Neural cell (in vitro differentiated cells): ENCODE data around the gene FXYD6. TPM values are rescaled to one million over a fixed set of nuclear protein-coding genes. Genes with fewer than 3 reads are reported as not detected.

ENCODE experiments used
- H2AFZ ChIP-seq: fragments of 200-600, 300-800 bp; sonication (generic), shearing (Covaris generic); 2 replicates; pipeline ENCODE4 v1.6.0; 2014; ENCODE audit warnings: low read depth, mild to moderate bottlenecking, antibody characterized with exemption, low read length, moderate library complexity
- H3F3A ChIP-seq: fragments of 200-600 bp; shearing (Covaris generic); 2 replicates; pipeline ENCODE4 v1.6.1; 2016; ENCODE audit warnings: mild to moderate bottlenecking, moderate library complexity, mixed read lengths, antibody characterized with exemption, low read length; ENCODE audit not compliant: insufficient read depth, poor library complexity, severe bottlenecking
- H3K27ac ChIP-seq: fragments of 200-600, 300-800 bp; sonication (generic), shearing (Covaris generic); 2 replicates; pipeline ENCODE4 v1.5.1; 2014; ENCODE audit warnings: mild to moderate bottlenecking, low read length, moderate library complexity
- H3K27me3 ChIP-seq: fragments of 300-800, 200-600 bp; sonication (generic), shearing (Covaris generic); 2 replicates; pipeline ENCODE4 v1.6.0; 2014; ENCODE audit warnings: mild to moderate bottlenecking, low read depth, low read length, moderate library complexity; ENCODE audit not compliant: insufficient read depth
- H3K36me3 ChIP-seq: fragments of 300-800, 200-600 bp; sonication (generic), shearing (Covaris generic); 2 replicates; pipeline ENCODE4 v1.5.1; 2014; ENCODE audit warnings: mild to moderate bottlenecking, antibody characterized with exemption, low read length, moderate library complexity; ENCODE audit not compliant: insufficient read depth
- H3K4me2 ChIP-seq: fragments of 300-800, 200-600 bp; sonication (generic), shearing (Covaris generic); 2 replicates; pipeline ENCODE4 v1.6.0; 2014; ENCODE audit warnings: mild to moderate bottlenecking, low read length
- H3K4me3 ChIP-seq: fragments of 300-800, 200-600 bp; sonication (generic), shearing (Covaris generic); 2 replicates; pipeline ENCODE4 v1.5.1; 2014; ENCODE audit warnings: mild to moderate bottlenecking, low read length, moderate library complexity
- H3K79me2 ChIP-seq: fragments of 200-600 bp; shearing (Covaris generic); replicated peaks from 2 replicates; pipeline ENCODE4 v1.6.0; 2014; ENCODE audit warnings: mild to moderate bottlenecking, low read length, moderate library complexity; ENCODE audit not compliant: insufficient read depth
- H3K9ac ChIP-seq: fragments of 300-800, 200-600 bp; sonication (generic), shearing (Covaris generic); 2 replicates; pipeline ENCODE4 v1.6.1; 2016; ENCODE audit warnings: mild to moderate bottlenecking, low read length, mixed read lengths
- H3K9me2 ChIP-seq: fragments of 200-600 bp; shearing (Covaris generic); 2 replicates; pipeline ENCODE4 v1.6.1; 2016; ENCODE audit warnings: mild to moderate bottlenecking, low read length, mixed read lengths; ENCODE audit not compliant: insufficient read depth
- H3K9me3 ChIP-seq: fragments of 200-600, 300-800 bp; sonication (generic), shearing (Covaris generic); 2 replicates; pipeline ENCODE4 v1.6.1; 2016; ENCODE audit warnings: mild to moderate bottlenecking, mixed run types, low read length, moderate library complexity, mixed read lengths
- H4K20me1 ChIP-seq: fragments of 200-600 bp; shearing (Covaris generic); 2 replicates; pipeline ENCODE4 v1.6.1; 2016; ENCODE audit warnings: mild to moderate bottlenecking, mixed run types; ENCODE audit not compliant: insufficient read depth
- CTCF ChIP-seq: fragments of 450-650 bp; IDR thresholded peaks from 2 replicates; pipeline ENCODE4 v1.5.1; 2014; ENCODE audit warnings: antibody characterized with exemption, mild to moderate bottlenecking, moderate library complexity; ENCODE audit not compliant: poor library complexity, severe bottlenecking
- EP300 ChIP-seq: fragments of 450-650 bp; conservative IDR thresholded peaks from 2 replicates; pipeline ENCODE4 v1.6.1; 2014; ENCODE audit warnings: antibody characterized with exemption, mild to moderate bottlenecking, moderate library complexity; ENCODE audit not compliant: poor library complexity, severe bottlenecking
- EZH2 ChIP-seq: fragments of 200-600, 300-800 bp; shearing (Covaris generic), sonication (generic); IDR thresholded peaks from 2 replicates; pipeline ENCODE4 v1.6.1; 2014; ENCODE audit warnings: antibody characterized with exemption, low read length, borderline replicate concordance, mild to moderate bottlenecking; ENCODE audit not compliant: insufficient read depth, poor library complexity, severe bottlenecking
- MXI1 ChIP-seq: fragments of 450-650 bp; conservative IDR thresholded peaks from 2 replicates; pipeline ENCODE4 v1.6.1; 2014; ENCODE audit warnings: antibody characterized with exemption, mild to moderate bottlenecking; ENCODE audit not compliant: poor library complexity, severe bottlenecking
- POLR2AphosphoS5 ChIP-seq: IDR thresholded peaks from 2 replicates; pipeline ENCODE4 v1.6.1; 2012
- RAD21 ChIP-seq: fragments of 450-650 bp; conservative IDR thresholded peaks from 2 replicates; pipeline ENCODE4 v1.6.1; 2014; ENCODE audit warnings: antibody characterized with exemption, mild to moderate bottlenecking, moderate library complexity
- REST ChIP-seq: IDR thresholded peaks from 2 replicates; pipeline ENCODE4 v1.6.1; 2012; ENCODE audit warnings: borderline replicate concordance
- SMC3 ChIP-seq: fragments of 450-650 bp; conservative IDR thresholded peaks from 2 replicates; pipeline ENCODE4 v1.6.1; 2014; ENCODE audit warnings: antibody characterized with exemption, mild to moderate bottlenecking, moderate library complexity; ENCODE audit not compliant: poor library complexity
- TAF1 ChIP-seq: IDR thresholded peaks from 2 replicates; pipeline ENCODE4 v1.6.1; 2012; ENCODE audit warnings: low read depth
- polyA plus RNA-seq: library from polyadenylated mRNA; depleted of rRNA; stranded (reverse); fragments of >200 nt; gene quantifications from 2 replicates; pipeline ENCODE4 v1.2.3, GENCODE V29; 2014

FXYD6 gene
- polyA plus RNA-seq, 1 donor from 2014 or later: 218 TPM

- Histone ChIP-seq H3K27me3 (no peaks in the 10 kb centered on the region), H2AFZ (no peak overlapping the region), H3K9me3 (no peaks in the 10 kb centered on the region), H4K20me1 (no peaks in the 10 kb centered on the region), H3K9me2 (no peaks in the 10 kb centered on the region), H3K9ac (no peak overlapping the region), H3K4me3 (no peak overlapping the region), H3K79me2 (no peaks in the 10 kb centered on the region), H3K27ac (no peak overlapping the region), H3K36me3 (peaks cover 3% of the 10 kb centered on the region), H3K4me2 (no peak overlapping the region), H3F3A (no peaks in the 10 kb centered on the region)
- TF ChIP-seq SMC3: no peak
- TF ChIP-seq EZH2: no peak
Measured at GRCh38 chr11:117829369-117829725, 47.1 kb downstream of the FXYD6 start.

DNA sequence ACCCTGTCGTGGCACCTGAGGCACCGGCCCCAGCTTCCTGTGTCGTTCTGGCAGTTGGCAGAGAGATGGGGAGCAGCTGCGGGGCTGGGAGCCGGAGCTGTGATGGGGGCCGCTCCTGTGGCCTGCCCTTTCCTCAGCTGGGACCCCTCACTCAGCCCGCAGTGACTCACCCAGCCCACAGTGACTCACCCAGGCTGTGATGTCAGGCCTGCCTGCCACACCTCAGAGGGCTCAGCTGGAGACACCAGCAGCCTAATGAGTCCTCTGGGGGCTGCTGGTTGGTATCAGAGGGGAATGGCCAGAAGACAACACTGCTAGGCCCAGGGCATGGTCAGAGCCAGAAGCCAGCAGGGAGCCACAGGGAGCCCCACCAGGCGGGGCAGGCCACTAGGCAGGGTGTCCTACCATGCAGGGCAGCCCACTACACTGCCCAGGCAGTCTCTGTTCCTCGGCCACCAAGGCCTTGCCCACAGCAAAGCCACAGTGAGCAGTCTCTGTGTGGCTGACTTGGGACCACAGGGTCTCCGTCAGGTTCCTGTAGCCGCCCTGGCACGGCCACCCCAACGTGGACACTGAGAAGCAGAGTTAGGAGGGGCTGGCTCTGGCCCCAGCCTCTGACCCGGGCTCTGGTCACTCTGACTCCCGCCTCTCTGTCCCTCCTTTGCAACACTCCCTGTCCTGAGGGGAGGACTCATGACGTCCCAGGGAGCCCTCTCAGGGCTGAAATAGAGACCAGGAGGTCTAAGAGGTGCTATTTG lies 47.7 kb downstream of the FXYD6 start:
- no peaks in the 10 kb centered on the region for H3K79me2 ChIP-seq
- no peak overlapping the region for H3K4me2 ChIP-seq
- no peak overlapping the region for H2AFZ ChIP-seq
- no peaks in the 10 kb centered on the region for H3K27me3 ChIP-seq
- H3K4me3 ChIP-seq: no peak overlapping the region
- TF ChIP-seq MXI1 (no peak), RAD21 (no peak), EZH2 (no peak), CTCF (no peak), TAF1 (no peak), EP300 (no peak), REST (no peak), POLR2AphosphoS5 (no peak), SMC3 (no peak)
- H3K9me3 ChIP-seq: no peaks in the 10 kb centered on the region
- H3K27ac ChIP-seq: no peak overlapping the region
- H3K9me2 ChIP-seq: no peaks in the 10 kb centered on the region
- no peaks in the 10 kb centered on the region for H3K36me3 ChIP-seq
- H4K20me1 ChIP-seq: no peaks in the 10 kb centered on the region
- H3K9ac ChIP-seq: no peak overlapping the region
- no peaks in the 10 kb centered on the region for H3F3A ChIP-seq
